GM23248 (cell line): ENCODE data around the gene CDH3. TPM values are rescaled to one million over a fixed set of nuclear protein-coding genes. Genes with fewer than 3 reads are reported as not detected.

Source experiments
- DNase-seq: peaks from one replicate; pipeline ENCODE4 v3.0.0-alpha.2; 2015
- H2AFZ ChIP-seq: fragments of 200-600 bp; sonication (generic); 2 replicates; pipeline ENCODE4 v1.6.1; 2016; ENCODE audit warnings: antibody characterized with exemption
- H3F3A ChIP-seq: fragments of 200-600 bp; sonication (generic); 2 replicates; pipeline ENCODE4 v1.6.1; 2016; ENCODE audit warnings: mild to moderate bottlenecking, antibody characterized with exemption, mixed run types; ENCODE audit not compliant: insufficient read depth
- H3K27ac ChIP-seq: fragments of 200-600 bp; sonication (generic); 2 replicates; pipeline ENCODE4 v1.5.1; 2016; ENCODE audit warnings: mild to moderate bottlenecking
- H3K27me3 ChIP-seq: fragments of 200-600 bp; sonication (generic); replicated peaks from 2 replicates; pipeline ENCODE4 v1.6.1; 2016; ENCODE audit warnings: mild to moderate bottlenecking; ENCODE audit not compliant: insufficient read depth
- H3K36me3 ChIP-seq: fragments of 200-600 bp; sonication (generic); 2 replicates; pipeline ENCODE4 v1.6.1; 2016; ENCODE audit warnings: low read depth, mild to moderate bottlenecking
- H3K4me1 ChIP-seq: fragments of 200-600 bp; sonication (generic); 2 replicates; pipeline ENCODE4 v1.6.1; 2016; ENCODE audit warnings: mild to moderate bottlenecking; ENCODE audit not compliant: insufficient read depth
- H3K4me2 ChIP-seq: fragments of 200-600 bp; sonication (generic); one replicate; pipeline ENCODE4 v1.6.1; 2016; ENCODE audit warnings: mild to moderate bottlenecking; ENCODE audit not compliant: unreplicated experiment
- H3K4me3 ChIP-seq: fragments of 200-600 bp; sonication (generic); 2 replicates; pipeline ENCODE4 v1.5.1; 2016; ENCODE audit warnings: mild to moderate bottlenecking
- H3K79me2 ChIP-seq: fragments of 200-600 bp; sonication (generic); 2 replicates; pipeline ENCODE4 v1.6.1; 2016; ENCODE audit warnings: mild to moderate bottlenecking; ENCODE audit not compliant: insufficient read depth
- H3K9ac ChIP-seq: fragments of 200-600 bp; sonication (generic); 2 replicates; pipeline ENCODE4 v1.6.1; 2016; ENCODE audit warnings: mild to moderate bottlenecking
- H3K9me2 ChIP-seq: fragments of 200-600 bp; sonication (generic); 2 replicates; pipeline ENCODE4 v1.6.1; 2016; ENCODE audit warnings: mixed run types, mild to moderate bottlenecking, moderate library complexity; ENCODE audit not compliant: insufficient read depth
- H3K9me3 ChIP-seq: fragments of 200-600 bp; sonication (generic); one replicate; pipeline ENCODE4 v1.6.1; 2017; ENCODE audit warnings: low read depth
- H4K20me1 ChIP-seq: fragments of 200-600 bp; sonication (generic); 2 replicates; pipeline ENCODE4 v1.6.0; 2016; ENCODE audit not compliant: insufficient read depth
- EZH2 ChIP-seq: fragments of 200-600 bp; sonication (generic); IDR thresholded peaks from 2 replicates; pipeline ENCODE4 v1.6.1; 2018; ENCODE audit warnings: antibody characterized with exemption, mild to moderate bottlenecking; ENCODE audit not compliant: insufficient read depth, poor library complexity, severe bottlenecking
- EZH2phosphoT487 ChIP-seq: fragments of 200-600 bp; sonication (generic); IDR thresholded peaks from 2 replicates; pipeline ENCODE4 v1.6.1; 2018; ENCODE audit warnings: antibody characterized with exemption, moderate library complexity, mild to moderate bottlenecking, low read depth; ENCODE audit not compliant: insufficient read depth
- WGBS, 2 experiments: methylation state at CpG; one replicate each; pipeline ENCODE4 v1.1.6; 2015 to 2017; ENCODE audit warnings: low lambda C conversion rate in 2 of 2, low coverage in 1 of 2; ENCODE audit errors: missing lambda C conversion rate in 2 of 2; 5-methylcytosine and 5-hydroxymethylcytosine counted together
- in situ Hi-C: fragments of 300-500 bp; cut with MboI; formaldehyde crosslinking; loops from 2 replicates; pipeline ENCODE4 v1.15.0; 2020
- polyA plus RNA-seq: library from polyadenylated mRNA; unstranded; fragments of >200 nt; fragmentation: Nextera tagmentation; extraction: Ambion mirVana; gene quantifications from 2 replicates; pipeline ENCODE4 v1.2.1, GENCODE V29; 2016
- total RNA-seq: library from RNA; depleted of rRNA; stranded (reverse); fragments of >200 nt; shearing (Covaris generic); gene quantifications from 2 replicates; pipeline ENCODE4 v1.2.3, GENCODE V29; 2014

Gene CDH3
- total and polyA plus RNA-seq, 2 experiments from 2014 or later = not detected

- no peaks in the 10 kb centered on the region for H3K9me3 ChIP-seq
- H3K36me3 ChIP-seq = no peaks in the 10 kb centered on the region
- WGBS, 2 experiments = 51 to 52% methylated on average over 13 of the region's 13 CpGs
- H2AFZ ChIP-seq = no peak overlapping the region
- no peak overlapping the region for H3K27ac ChIP-seq
- H3K9ac ChIP-seq = no peak overlapping the region
- in situ Hi-C loops = no loop called here
- no peak overlapping the region for H3K4me3 ChIP-seq
- H3K4me1 ChIP-seq = peaks cover 31% of the 10 kb centered on the region
- DNase-seq = peak; percentile 90
- no peaks in the 10 kb centered on the region for H3K79me2 ChIP-seq
- peaks cover 14% of the 10 kb centered on the region; the same call in 1 of the 2 replicates for H3K27me3 ChIP-seq
- H4K20me1 ChIP-seq = no peaks in the 10 kb centered on the region
- H3F3A ChIP-seq = peaks cover 28% of the 10 kb centered on the region
- TF ChIP-seq EZH2 = no peak
- TF ChIP-seq EZH2phosphoT487 = no peak
- peak overlapping the region; percentile 34 for H3K4me2 ChIP-seq
- H3K9me2 ChIP-seq = no peaks in the 10 kb centered on the region
Observed at GRCh38 chr16:68658341-68658973, 13.3 kb downstream of the CDH3 start.

DNA sequence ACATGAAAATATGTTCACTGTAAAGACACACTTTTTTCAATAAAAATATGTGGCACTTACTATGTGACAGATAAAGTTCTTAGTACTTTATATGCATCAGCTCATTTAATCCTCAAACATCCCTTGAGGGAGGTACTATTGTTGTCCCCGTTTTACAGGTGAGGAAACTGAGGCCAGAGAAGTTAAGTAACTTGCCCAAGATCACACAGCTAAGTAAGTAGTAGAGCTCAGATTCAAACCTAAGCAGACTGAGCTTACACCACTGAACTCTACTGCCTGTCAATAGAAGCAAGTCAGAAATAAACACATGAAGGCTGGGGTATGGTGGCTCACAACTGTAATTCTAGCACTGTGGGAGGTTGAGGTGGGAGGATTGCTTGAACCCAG lies 13.9 kb downstream of the CDH3 start:
- H3K9me3 ChIP-seq = no peaks in the 10 kb centered on the region
- H3K4me1 ChIP-seq = peaks cover 33% of the 10 kb centered on the region
- no peak overlapping the region for H3K27ac ChIP-seq
- H3F3A ChIP-seq = peaks cover 29% of the 10 kb centered on the region
- no peak overlapping the region for H3K4me3 ChIP-seq
- no peak overlapping the region for H3K9ac ChIP-seq
- in situ Hi-C loops = no loop called here
- peak overlapping the region; percentile 34 for H3K4me2 ChIP-seq
- H3K36me3 ChIP-seq = no peaks in the 10 kb centered on the region
- DNase-seq = no peak
- H2AFZ ChIP-seq = no peak overlapping the region
- H3K9me2 ChIP-seq = no peaks in the 10 kb centered on the region
- H3K79me2 ChIP-seq = no peaks in the 10 kb centered on the region
- no peak for TF ChIP-seq EZH2phosphoT487
- TF ChIP-seq EZH2 = no peak
- 33 to 35% methylated on average over 1 of the region's 1 CpG for WGBS, 2 experiments
- no peaks in the 10 kb centered on the region for H4K20me1 ChIP-seq
- H3K27me3 ChIP-seq = peaks cover 14% of the 10 kb centered on the region; the same call in 1 of the 2 replicates

DNA sequence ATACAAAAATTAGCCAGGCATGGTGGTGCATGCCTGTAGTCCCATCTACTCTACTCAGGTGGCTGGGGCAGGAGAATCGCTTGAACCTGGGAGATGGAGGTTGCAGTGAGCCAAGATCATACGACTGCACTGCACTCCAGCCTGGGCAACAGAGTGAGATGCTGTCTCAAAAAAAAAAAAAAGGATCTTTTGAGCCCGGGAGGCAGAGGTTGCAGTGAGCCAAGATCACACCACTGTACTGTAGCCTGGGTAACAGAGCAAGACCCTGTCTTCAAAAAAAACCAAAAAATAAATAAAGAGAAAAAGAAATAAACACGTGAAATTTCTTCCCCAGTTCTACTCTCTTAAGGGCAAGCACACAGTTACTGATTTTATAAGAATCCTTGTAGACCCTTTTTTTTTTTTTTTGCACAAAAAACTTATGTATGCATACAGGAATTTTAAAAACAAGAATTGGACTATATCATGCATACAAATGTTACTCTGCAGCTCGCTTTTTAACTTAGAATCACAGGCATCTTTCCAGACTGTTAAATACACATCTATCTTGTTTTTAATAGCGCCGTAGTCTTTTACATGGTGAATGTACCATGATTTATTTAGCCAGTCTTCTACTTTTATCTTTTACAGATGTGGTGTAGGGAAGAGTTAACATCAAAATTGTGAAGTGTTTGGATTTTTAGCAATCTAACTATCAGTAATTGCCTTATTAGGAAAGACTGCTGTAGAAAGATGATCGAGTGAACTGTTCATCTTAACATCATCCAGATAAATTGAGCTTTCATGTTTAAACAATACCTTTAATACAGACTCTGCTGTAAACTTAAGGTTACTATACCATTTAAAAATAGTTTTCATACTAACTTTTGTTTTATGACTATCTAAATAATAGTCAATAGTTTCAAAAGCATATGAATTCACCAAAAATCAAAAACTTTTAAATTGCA lies 14.6 kb downstream of the CDH3 start:
- no peaks in the 10 kb centered on the region for H3K9me3 ChIP-seq
- H3K9ac ChIP-seq = no peak overlapping the region
- no peak overlapping the region for H3K27ac ChIP-seq
- peak; percentile 34 for DNase-seq
- H3K36me3 ChIP-seq = no peaks in the 10 kb centered on the region
- H3K4me1 ChIP-seq = peaks cover 40% of the 10 kb centered on the region
- no peak for TF ChIP-seq EZH2
- no peak for TF ChIP-seq EZH2phosphoT487
- peaks cover 34% of the 10 kb centered on the region for H3F3A ChIP-seq
- no peak overlapping the region for H2AFZ ChIP-seq
- H3K4me2 ChIP-seq = peak overlapping the region; percentile 51
- peak overlapping the region; percentile 16; the same call in 1 of the 2 replicates for H3K4me3 ChIP-seq
- H3K79me2 ChIP-seq = no peaks in the 10 kb centered on the region
- WGBS, 2 experiments = 21% methylated on average over 8 of the region's 8 CpGs
- in situ Hi-C loops = no loop called here
- H4K20me1 ChIP-seq = no peaks in the 10 kb centered on the region
- H3K27me3 ChIP-seq = peaks cover 14% of the 10 kb centered on the region; the same call in 1 of the 2 replicates
- no peaks in the 10 kb centered on the region for H3K9me2 ChIP-seq

- DNase-seq = peak; percentile 76
- in situ Hi-C loops = no loop called here
Observed at GRCh38 chr16:68660359-68660795, 15.3 kb downstream of the CDH3 start.

More at GRCh38 chr16:68660359-68660795, 15.3 kb downstream of the CDH3 start:
- Histone ChIP-seq H3F3A (peaks cover 34% of the 10 kb centered on the region), H4K20me1 (no peaks in the 10 kb centered on the region), H3K79me2 (no peaks in the 10 kb centered on the region), H3K9ac (no peak overlapping the region), H3K27me3 (peaks cover 10% of the 10 kb centered on the region; the same call in 1 of the 2 replicates), H3K9me3 (no peaks in the 10 kb centered on the region), H3K4me3 (peak overlapping the region; percentile 16; the same call in 1 of the 2 replicates), H3K36me3 (no peaks in the 10 kb centered on the region), H3K4me1 (peaks cover 43% of the 10 kb centered on the region), H3K9me2 (no peaks in the 10 kb centered on the region), H2AFZ (no peak overlapping the region), H3K27ac (no peak overlapping the region), H3K4me2 (peak overlapping the region; percentile 51)
- 9 to 23% methylated on average over 5 to 6 of the region's 6 CpGs for WGBS, 2 experiments
- TF ChIP-seq EZH2 (no peak), EZH2phosphoT487 (peak; percentile 80; the same call in 1 of the 2 replicates)
